Naive thymus-derived CD8-positive, alpha-beta T cell (primary cell): ENCODE results near the gene GRK5. TPM values are rescaled to one million over a fixed set of nuclear protein-coding genes. Genes with fewer than 3 reads are reported as not detected.

Experiments used
- ATAC-seq, 2 donors: fragments of 150-1000 bp; cut with Tn5 transposase in 1 of 2; sonication (Bioruptor Pico), chemical (Tn5 transposase) in 1 of 2; 1 replicate in 1 of 2; 2 replicates in 1 of 2; pipeline ENCODE4 v1.10.0; 2021; ENCODE audit warnings: mild to moderate bottlenecking in 2 of 2, moderate library complexity in 2 of 2
- POLR2A ChIA-PET: fragments of 350-600 bp; sonication (Branson Sonifier 250); formaldehyde crosslinking; loops from one replicate; lab custom pipeline; 2021; ENCODE audit warnings: antibody characterized with exemption; lab: Charles Lee
- DNase-seq, 10 donors: peaks; one replicate each; pipeline versions ENCODE4 v3.0.0 to v3.0.0-alpha.2; 2020 to 2022
- H3K27ac Mint-ChIP-seq, 10 donors: one replicate each; pipeline ENCODE4 v1.8.0; 2020 to 2022; ENCODE audit warnings: mild to moderate bottlenecking in 10 of 10, mixed read lengths in 10 of 10, moderate library complexity in 4 of 10, inconsistent platforms in 1 of 10
- H3K27me3 Mint-ChIP-seq, 5 donors: one replicate each; pipeline ENCODE4 v1.8.0; 2021 to 2022; ENCODE audit warnings: mixed read lengths in 5 of 5
- H3K36me3 Mint-ChIP-seq, 3 donors: one replicate each; pipeline ENCODE4 v1.8.0; 2020 to 2022; ENCODE audit warnings: mixed read lengths in 3 of 3, mild to moderate bottlenecking in 2 of 3, inconsistent platforms in 1 of 3
- H3K4me1 Mint-ChIP-seq, 4 donors: one replicate each; pipeline ENCODE4 v1.8.0; 2021 to 2022; ENCODE audit warnings: mixed read lengths in 4 of 4
- H3K4me3 Mint-ChIP-seq, 10 donors: one replicate each; pipeline ENCODE4 v1.8.0; 2020 to 2022; ENCODE audit warnings: mild to moderate bottlenecking in 10 of 10, mixed read lengths in 10 of 10, moderate library complexity in 6 of 10, inconsistent platforms in 1 of 10
- H3K9me3 Mint-ChIP-seq, 9 donors: one replicate each; pipeline ENCODE4 v1.8.0; 2020 to 2022; ENCODE audit warnings: mixed read lengths in 9 of 9, mild to moderate bottlenecking in 3 of 9, inconsistent platforms in 1 of 9, moderate library complexity in 1 of 9
- polyA plus RNA-seq, 3 donors: library from polyadenylated mRNA; unstranded; fragments of 300-500 nt; fragmentation: Illumina TruSeq; gene quantifications; one replicate each; pipeline ENCODE4 v1.2.3, GENCODE V29; 2021
- total RNA-seq, 8 experiments: library from RNA in 2 of 8; stranded (reverse) in 2 of 8; gene quantifications; one replicate each; pipeline ENCODE4 v1.2.3 and lab custom pipeline; 2021 to 2026

Gene GRK5
- total and polyA plus RNA-seq, 5 experiments from 2014 or later: 4.4 to 23.2 (median 11.0) TPM

DNA sequence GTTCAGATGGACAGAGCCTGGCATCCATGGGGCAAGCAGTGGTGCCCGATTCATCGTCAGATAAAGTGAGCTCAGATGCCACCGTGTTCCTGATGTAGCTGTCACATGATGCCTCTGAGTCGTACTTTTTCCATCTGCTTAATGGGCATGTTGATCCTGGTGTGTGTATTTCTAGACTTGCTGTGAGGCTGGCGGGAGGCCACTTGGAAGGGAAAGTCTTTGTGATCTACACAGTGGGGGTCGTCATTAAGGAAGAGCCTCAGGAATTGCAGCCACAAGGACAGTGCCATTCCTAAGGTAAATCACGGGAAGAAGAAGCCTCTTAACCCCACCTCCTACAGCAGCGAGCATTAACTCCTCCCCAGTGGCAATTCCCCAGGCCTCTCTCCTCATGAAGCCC is 272.2 kb downstream of the GRK5 start:
- Mint-ChIP-seq H3K9me3 (no peaks in the 10 kb centered on the region), H3K4me3 (no peak overlapping the region), H3K36me3 (no peaks in the 10 kb centered on the region), H3K27me3 (no peaks in the 10 kb centered on the region), H3K4me1 (peaks cover 19 to 38% (median 29%) of the 10 kb centered on the region in 4 donors), H3K27ac (peak overlapping the region in 4 of 10 donors; percentile 38 to 76 (median 62))
- no peak for DNase-seq
- POLR2A ChIA-PET: interaction anchor here (0.9 to 4.0 kb wide), 5 partner anchors 10 to 272 kb away, joined by 4 to 19 read pairs (median 5); partner anchors contain the start of genes GRK5 and RGS10
- ATAC-seq: no peak

GRCh38 chr10:119480667-119481066 is 273.3 kb downstream of the GRK5 start:
- Mint-ChIP-seq H3K27me3 (no peaks in the 10 kb centered on the region), H3K4me1 (peaks cover 19 to 37% (median 29%) of the 10 kb centered on the region in 4 donors), H3K9me3 (no peaks in the 10 kb centered on the region), H3K27ac (peak overlapping the region in 1 of 10 donors; percentile 34), H3K36me3 (no peaks in the 10 kb centered on the region), H3K4me3 (peak overlapping the region in 1 of 10 donors; percentile 8)
- DNase-seq (no peak), ATAC-seq (no peak)
- POLR2A ChIA-PET: interaction anchor here (1.9 to 4.0 kb wide), 4 partner anchors 9 to 62 kb away, joined by 4 to 19 read pairs (median 6); partner anchors contain the start of gene RGS10

DNA sequence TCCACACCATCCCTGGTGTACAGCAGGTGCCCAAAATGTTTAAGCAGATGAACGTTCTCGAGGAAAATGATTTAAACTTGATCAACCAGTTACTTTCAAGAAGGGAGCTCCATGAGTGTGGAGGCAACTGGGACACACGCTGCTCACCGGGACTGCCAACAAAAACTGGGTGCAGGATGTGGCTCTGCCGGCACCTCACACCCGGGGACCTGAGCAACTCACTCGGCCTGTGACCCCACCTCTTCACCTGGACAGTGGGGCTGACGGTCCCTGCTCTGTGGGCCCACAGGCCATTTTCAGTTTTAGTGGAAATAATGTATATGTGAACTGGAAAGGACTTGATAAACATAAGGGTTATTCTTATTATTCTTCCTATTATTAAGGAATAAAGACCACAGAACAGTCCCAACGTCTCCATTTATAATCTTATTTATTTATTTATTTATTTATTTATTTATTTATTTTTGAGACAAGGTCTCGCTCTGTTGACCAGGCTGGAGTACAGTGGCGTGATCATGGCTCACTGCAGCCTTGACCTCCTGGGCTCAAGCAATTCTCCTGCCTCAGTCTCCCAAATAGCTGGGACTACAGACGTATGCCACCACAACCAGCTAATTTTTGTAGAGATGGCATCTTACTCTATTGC is 274.5 kb downstream of the GRK5 start:
- no peaks in the 10 kb centered on the region for H3K9me3 Mint-ChIP-seq
- POLR2A ChIA-PET: interaction anchor here (2.2 kb wide), 1 partner anchor 35 kb away, joined by 7 read pairs; no protein-coding TSS in a partner anchor
- H3K36me3 Mint-ChIP-seq: no peaks in the 10 kb centered on the region
- DNase-seq (no peak), ATAC-seq (no peak)
- no peak overlapping the region for H3K27ac Mint-ChIP-seq
- peaks cover 19 to 30% (median 26%) of the 10 kb centered on the region in 4 donors for H3K4me1 Mint-ChIP-seq
- no peaks in the 10 kb centered on the region for H3K27me3 Mint-ChIP-seq
- no peak overlapping the region for H3K4me3 Mint-ChIP-seq

DNA sequence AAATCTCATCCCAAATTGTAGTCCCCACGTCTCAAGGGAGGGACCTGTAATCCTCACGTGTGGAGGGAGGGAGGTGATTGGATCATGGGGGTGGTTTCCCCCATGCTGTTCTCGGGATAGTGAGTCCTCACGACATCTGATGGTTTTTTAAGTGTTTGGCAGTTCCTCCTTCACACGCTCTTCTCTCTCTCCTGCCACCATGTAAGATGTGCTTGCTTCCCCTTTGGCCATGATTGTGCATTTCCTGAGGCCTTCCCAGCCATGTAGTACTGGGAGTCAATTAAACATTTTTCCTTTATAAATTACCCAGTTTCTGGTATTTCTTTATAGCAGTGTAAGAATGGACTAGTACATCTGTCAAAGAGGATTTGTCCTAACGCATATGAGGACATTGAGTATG is 275.6 kb downstream of the GRK5 start:
- Mint-ChIP-seq H3K4me1 (peaks cover 11 to 22% (median 18%) of the 10 kb centered on the region in 4 donors), H3K27ac (peak overlapping the region in 2 of 10 donors; percentile 53 to 55), H3K9me3 (no peaks in the 10 kb centered on the region), H3K4me3 (no peak overlapping the region), H3K27me3 (no peaks in the 10 kb centered on the region), H3K36me3 (no peaks in the 10 kb centered on the region)
- ATAC-seq (no peak), DNase-seq (no peak)
- POLR2A ChIA-PET: interaction anchor here (1.0 kb wide), 1 partner anchor 21 kb away, joined by 3 read pairs; no protein-coding TSS in a partner anchor

DNA sequence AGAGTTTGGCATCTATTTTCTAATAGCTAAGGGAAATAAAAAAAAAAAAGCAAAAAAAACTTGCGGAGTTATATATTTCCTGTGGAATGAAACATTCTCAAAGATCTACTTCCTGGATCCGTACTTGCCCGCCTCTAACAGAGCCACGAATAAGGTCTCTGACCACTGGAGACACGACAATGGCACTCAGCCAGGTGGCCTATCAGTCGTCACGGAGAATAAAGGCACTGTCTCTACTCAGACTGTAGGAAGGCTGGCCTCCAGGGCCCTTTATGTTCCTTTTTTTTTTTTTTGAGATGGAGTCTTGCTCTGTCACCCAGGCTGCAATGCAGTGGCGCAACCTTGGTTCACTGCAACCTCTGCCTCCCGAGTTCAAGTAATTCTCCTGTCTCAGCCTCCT is 276.5 kb downstream of the GRK5 start:
- peak overlapping the region in 2 of 10 donors; percentile 38 to 74 for H3K27ac Mint-ChIP-seq
- no peak for ATAC-seq
- no peaks in the 10 kb centered on the region for H3K36me3 Mint-ChIP-seq
- POLR2A ChIA-PET: interaction anchor here (1.0 kb wide), 1 partner anchor 20 kb away, joined by 3 read pairs; no protein-coding TSS in a partner anchor
- H3K27me3 Mint-ChIP-seq: no peaks in the 10 kb centered on the region
- H3K4me1 Mint-ChIP-seq: peaks cover 6 to 20% (median 16%) of the 10 kb centered on the region in 4 donors
- DNase-seq: no peak
- H3K9me3 Mint-ChIP-seq: no peaks in the 10 kb centered on the region
- no peak overlapping the region for H3K4me3 Mint-ChIP-seq

DNA sequence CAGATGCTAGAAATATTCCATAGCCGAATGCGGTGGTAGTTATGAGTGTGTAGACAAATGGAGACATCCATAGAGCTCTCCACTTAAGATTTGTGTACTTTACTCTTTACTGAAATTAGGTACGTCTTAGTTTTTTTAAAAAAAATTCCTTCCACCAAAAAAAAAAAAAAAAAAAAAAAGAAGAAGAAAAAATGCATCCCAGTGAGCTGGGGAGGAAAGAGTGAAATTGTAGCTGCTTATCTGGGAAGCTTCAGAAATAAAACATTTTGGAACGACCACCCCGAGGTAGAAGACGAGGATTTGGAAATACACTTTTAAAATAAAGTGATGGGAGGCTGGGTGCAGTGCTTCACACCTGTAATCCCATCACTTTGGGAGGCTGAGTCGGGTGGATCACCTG is 281.3 kb downstream of the GRK5 start:
- Mint-ChIP-seq H3K4me1 (peaks cover 12 to 48% (median 42%) of the 10 kb centered on the region in 4 donors), H3K9me3 (no peaks in the 10 kb centered on the region), H3K27me3 (no peaks in the 10 kb centered on the region), H3K27ac (peak overlapping the region; percentile 87 to 99 (median 96)), H3K4me3 (peak overlapping the region in 6 of 10 donors; percentile 36 to 75 (median 56)), H3K36me3 (no peaks in the 10 kb centered on the region)
- no peak for ATAC-seq
- DNase-seq: no peak
- POLR2A ChIA-PET: interaction anchor here (0.6 to 5.4 kb wide), 8 partner anchors 12 to 282 kb away, joined by 3 to 54 read pairs (median 14); partner anchors contain the start of genes GRK5 and RGS10

DNA sequence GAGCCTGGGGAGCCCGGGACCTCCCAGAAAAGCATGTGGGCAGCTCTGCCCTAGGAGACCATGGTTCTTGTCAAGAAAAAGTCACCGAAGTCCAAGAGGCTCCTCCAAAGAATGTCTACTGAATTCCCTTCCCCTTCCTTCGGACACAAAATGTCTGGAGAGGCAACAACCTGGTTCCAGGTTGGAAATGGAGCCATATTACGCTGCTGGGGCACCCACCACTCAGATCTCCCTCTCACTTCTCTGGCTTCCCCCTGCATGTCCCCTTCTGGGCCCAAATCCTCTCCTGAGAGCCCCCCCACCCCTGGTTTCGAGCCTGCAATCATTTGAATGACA is 282.6 kb downstream of the GRK5 start:
- H3K27ac Mint-ChIP-seq: peak overlapping the region; percentile 75 to 99 (median 96)
- H3K36me3 Mint-ChIP-seq: no peaks in the 10 kb centered on the region
- POLR2A ChIA-PET: interaction anchor here (0.6 to 5.4 kb wide), 11 partner anchors 9 to 283 kb away, joined by 3 to 54 read pairs (median 8); partner anchors contain the start of genes GRK5 and RGS10
- H3K9me3 Mint-ChIP-seq: no peaks in the 10 kb centered on the region
- peaks cover 21 to 61% (median 55%) of the 10 kb centered on the region in 4 donors for H3K4me1 Mint-ChIP-seq
- no peak for ATAC-seq
- no peak for DNase-seq
- peak overlapping the region; percentile 75 to 94 (median 88) for H3K4me3 Mint-ChIP-seq
- no peaks in the 10 kb centered on the region for H3K27me3 Mint-ChIP-seq

DNA sequence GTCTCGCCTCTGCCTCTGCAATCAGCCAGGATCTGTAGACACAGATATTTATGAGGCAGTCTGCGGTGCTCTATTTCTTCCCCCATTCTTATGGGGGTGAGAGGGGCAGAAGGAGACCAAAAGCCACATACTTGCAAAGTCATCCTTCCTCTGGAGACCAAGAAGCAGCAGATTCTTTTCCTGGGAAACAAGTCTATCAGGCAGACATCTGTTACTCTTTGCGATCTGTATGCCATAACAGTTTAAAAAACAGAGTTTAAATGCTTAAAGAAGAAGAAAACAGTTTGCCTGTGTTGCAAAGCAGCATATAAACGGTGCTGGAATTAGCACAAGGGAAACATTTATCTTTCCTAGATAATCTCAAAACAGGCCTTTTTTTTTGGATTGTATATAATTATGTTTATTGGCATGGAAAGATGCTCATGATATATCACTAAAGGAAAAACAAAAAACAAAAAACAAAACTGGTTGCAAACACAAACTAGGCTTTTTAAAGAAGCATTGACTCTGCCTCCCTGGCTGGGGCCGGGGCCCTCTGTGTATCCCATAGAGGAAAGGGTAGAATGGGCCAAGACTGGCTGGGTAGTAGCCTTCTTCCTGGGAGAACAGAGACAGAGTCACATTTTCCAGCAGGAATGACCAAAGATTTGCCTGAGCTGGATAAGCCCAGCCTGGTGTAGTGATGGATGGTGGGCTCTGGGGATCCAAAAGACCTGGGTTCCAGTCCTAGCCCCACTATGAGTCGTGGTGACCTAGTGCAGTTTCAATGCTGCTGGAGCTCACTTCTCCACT is 284.8 kb downstream of the GRK5 start:
- H3K36me3 Mint-ChIP-seq: peaks cover 0 to 3% (median 0%) of the 10 kb centered on the region in 3 donors
- ATAC-seq: no peak
- POLR2A ChIA-PET: interaction anchor here (0.7 to 28.6 kb wide), 7 partner anchors 9 to 204 kb away, joined by 3 to 674 read pairs (median 15); partner anchors contain the start of gene RGS10
- H3K4me1 Mint-ChIP-seq: peaks cover 32 to 81% (median 72%) of the 10 kb centered on the region in 4 donors
- H3K4me3 Mint-ChIP-seq: peak overlapping the region in 1 of 10 donors; percentile 42
- no peak for DNase-seq
- peak overlapping the region in 9 of 10 donors; percentile 77 to 100 (median 95) for H3K27ac Mint-ChIP-seq
- H3K27me3 Mint-ChIP-seq: no peaks in the 10 kb centered on the region
- H3K9me3 Mint-ChIP-seq: no peaks in the 10 kb centered on the region

GRCh38 chr10:119493155-119493554 is 285.8 kb downstream of the GRK5 start:
- Mint-ChIP-seq H3K4me1 (peaks cover 34 to 87% (median 80%) of the 10 kb centered on the region in 4 donors), H3K27ac (peak overlapping the region; percentile 83 to 100 (median 95)), H3K27me3 (no peaks in the 10 kb centered on the region), H3K4me3 (peak overlapping the region in 6 of 10 donors; percentile 9 to 49 (median 21)), H3K9me3 (no peaks in the 10 kb centered on the region), H3K36me3 (peaks cover 0 to 10% (median 3%) of the 10 kb centered on the region in 3 donors)
- no peak for DNase-seq
- POLR2A ChIA-PET: interaction anchor here (1.2 to 28.6 kb wide), 8 partner anchors 9 to 281 kb away, joined by 3 to 674 read pairs (median 10); partner anchors contain the start of gene RGS10
- no peak for ATAC-seq

DNA sequence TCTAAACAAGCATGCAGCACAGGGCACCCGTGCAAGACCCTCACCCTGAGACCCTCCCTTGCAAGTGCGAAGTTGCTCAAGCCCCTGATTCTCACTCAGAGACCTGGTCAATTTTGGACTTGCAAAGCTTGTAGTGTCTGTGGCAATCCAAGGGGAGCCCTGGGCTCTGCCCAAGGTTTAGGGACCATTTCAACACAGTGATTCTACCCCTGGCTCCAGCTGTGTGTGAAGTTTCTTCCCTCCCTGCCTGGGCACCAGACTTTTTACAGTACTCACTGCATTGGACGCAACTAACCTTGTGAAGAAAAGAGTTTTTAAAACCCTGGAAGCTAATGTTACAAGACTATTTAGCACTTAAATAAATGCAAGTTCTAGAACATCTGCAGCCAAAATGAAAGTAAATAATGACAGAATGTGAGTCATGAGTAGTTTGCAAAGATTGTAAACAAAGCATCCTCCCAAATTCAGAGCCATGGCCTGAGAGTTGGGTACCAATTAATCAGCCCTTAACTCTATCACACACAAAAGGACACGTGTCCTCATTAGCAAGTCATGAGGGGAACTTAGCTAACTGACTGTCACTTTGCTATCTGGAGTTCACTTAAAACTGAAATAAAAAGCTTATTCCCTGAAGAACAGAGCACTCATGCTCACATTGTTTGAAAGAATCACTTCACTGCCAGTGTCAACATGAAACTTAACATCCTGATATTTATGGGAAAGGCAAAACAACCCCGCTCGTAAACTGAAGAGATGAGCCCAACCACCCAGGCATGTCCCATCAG is 287.1 kb downstream of the GRK5 start:
- Mint-ChIP-seq H3K4me1 (peaks cover 45 to 89% (median 81%) of the 10 kb centered on the region in 4 donors), H3K4me3 (peak overlapping the region in 6 of 10 donors; percentile 12 to 49 (median 32)), H3K27me3 (no peaks in the 10 kb centered on the region), H3K9me3 (no peaks in the 10 kb centered on the region), H3K36me3 (peaks cover 0 to 22% (median 9%) of the 10 kb centered on the region in 3 donors), H3K27ac (peak overlapping the region; percentile 92 to 100 (median 95))
- POLR2A ChIA-PET: interaction anchor here (0.6 to 28.6 kb wide), 11 partner anchors 8 to 394 kb away, joined by 3 to 674 read pairs (median 5); partner anchors contain the start of gene RGS10
- ATAC-seq: no peak
- no peak for DNase-seq

GRCh38 chr10:119495021-119495505 is 287.7 kb downstream of the GRK5 start:
- DNase-seq: no peak
- H3K27me3 Mint-ChIP-seq: no peaks in the 10 kb centered on the region
- ATAC-seq: no peak
- peaks cover 0 to 26% (median 11%) of the 10 kb centered on the region in 3 donors for H3K36me3 Mint-ChIP-seq
- H3K4me3 Mint-ChIP-seq: peak overlapping the region in 3 of 10 donors; percentile 22 to 52 (median 49)
- POLR2A ChIA-PET: interaction anchor here (0.5 to 28.6 kb wide), 5 partner anchors 10 to 42 kb away, joined by 3 to 674 read pairs (median 13); partner anchors contain the start of gene RGS10
- no peaks in the 10 kb centered on the region for H3K9me3 Mint-ChIP-seq
- H3K4me1 Mint-ChIP-seq: peaks cover 45 to 89% (median 81%) of the 10 kb centered on the region in 4 donors
- peak overlapping the region; percentile 74 to 100 (median 95) for H3K27ac Mint-ChIP-seq
